ENCODE results near the gene CLDN14.
"Not testable (repeated sequence)": the region's sequence is repeated elsewhere in the genome, so short reads cannot be mapped to it uniquely, and the experiment has no call there.

The CLDN14 gene

GRCh38 chr21:36483095-36483494 lies 3.2 kb upstream of the CLDN14 start:
- 89 to 91% methylated on average over 10 of the region's 10 CpGs for WGBS, 2 experiments
- Histone ChIP-seq H3K4me3 (ENCODE audit: insufficient read depth, low read depth, low read length) (no peak overlapping the region), H3K27ac (ENCODE audit: insufficient read depth, low read depth, low read length, poor library complexity, severe bottlenecking) (no peak overlapping the region), H3K27me3 (ENCODE audit: control insufficient read depth, insufficient read depth, low read length, poor library complexity, severe bottlenecking) (no peaks in the 10 kb centered on the region), H3K4me1 (ENCODE audit: control insufficient read depth, insufficient read depth, low read length) (no peaks in the 10 kb centered on the region), H3K36me3 (ENCODE audit: control insufficient read depth, insufficient read depth, low read length) (no peaks in the 10 kb centered on the region), H3K9me3 (ENCODE audit: control insufficient read depth, low read length) (no peaks in the 10 kb centered on the region)

GRCh38 chr21:36482673-36483072 lies 2.8 kb upstream of the CLDN14 start:
- Histone ChIP-seq H3K4me1 (ENCODE audit: control insufficient read depth, insufficient read depth, low read length) (no peaks in the 10 kb centered on the region), H3K9me3 (ENCODE audit: control insufficient read depth, low read length) (no peaks in the 10 kb centered on the region), H3K27me3 (ENCODE audit: control insufficient read depth, insufficient read depth, low read length, poor library complexity, severe bottlenecking) (no peaks in the 10 kb centered on the region), H3K27ac (ENCODE audit: insufficient read depth, low read depth, low read length, poor library complexity, severe bottlenecking) (no peak overlapping the region), H3K36me3 (ENCODE audit: control insufficient read depth, insufficient read depth, low read length) (no peaks in the 10 kb centered on the region), H3K4me3 (ENCODE audit: insufficient read depth, low read depth, low read length) (no peak overlapping the region)
- WGBS, 2 experiments: 89 to 95% methylated on average over 4 of the region's 4 CpGs

GRCh38 chr21:36482181-36482580 lies 2.3 kb upstream of the CLDN14 start:
- Histone ChIP-seq H3K27ac (ENCODE audit: insufficient read depth, low read depth, low read length, poor library complexity, severe bottlenecking) (no peak overlapping the region), H3K36me3 (ENCODE audit: control insufficient read depth, insufficient read depth, low read length) (no peaks in the 10 kb centered on the region), H3K9me3 (ENCODE audit: control insufficient read depth, low read length) (no peaks in the 10 kb centered on the region), H3K4me3 (ENCODE audit: insufficient read depth, low read depth, low read length) (no peak overlapping the region), H3K4me1 (ENCODE audit: control insufficient read depth, insufficient read depth, low read length) (no peaks in the 10 kb centered on the region), H3K27me3 (ENCODE audit: control insufficient read depth, insufficient read depth, low read length, poor library complexity, severe bottlenecking) (no peaks in the 10 kb centered on the region)
- 67 to 76% methylated on average over 4 of the region's 4 CpGs for WGBS, 2 experiments

DNA sequence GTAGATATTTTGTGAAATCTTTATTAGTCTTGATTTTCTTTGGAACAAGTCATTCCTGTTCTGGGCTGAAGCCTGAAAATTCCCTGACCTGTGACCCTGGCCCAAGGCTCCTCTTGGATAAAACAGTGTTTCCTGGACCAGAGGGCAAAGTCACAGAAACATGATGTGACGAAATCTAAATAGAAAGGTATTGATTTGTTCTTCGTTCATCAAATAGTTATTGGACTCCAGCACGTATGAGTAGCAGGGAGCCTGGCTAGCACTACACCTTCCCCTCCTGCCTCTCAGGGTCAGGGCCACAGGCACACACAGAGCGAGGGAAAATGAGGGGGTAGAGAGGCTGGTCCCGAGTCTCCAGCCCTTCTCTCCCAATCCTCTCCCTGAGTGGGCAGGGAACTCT lies 1.7 kb upstream of the CLDN14 start:
- WGBS, 2 experiments: 88 to 96% methylated on average over 5 of the region's 5 CpGs
- H3K4me3 ChIP-seq (ENCODE audit: insufficient read depth, low read depth, low read length): no peak overlapping the region

DNA sequence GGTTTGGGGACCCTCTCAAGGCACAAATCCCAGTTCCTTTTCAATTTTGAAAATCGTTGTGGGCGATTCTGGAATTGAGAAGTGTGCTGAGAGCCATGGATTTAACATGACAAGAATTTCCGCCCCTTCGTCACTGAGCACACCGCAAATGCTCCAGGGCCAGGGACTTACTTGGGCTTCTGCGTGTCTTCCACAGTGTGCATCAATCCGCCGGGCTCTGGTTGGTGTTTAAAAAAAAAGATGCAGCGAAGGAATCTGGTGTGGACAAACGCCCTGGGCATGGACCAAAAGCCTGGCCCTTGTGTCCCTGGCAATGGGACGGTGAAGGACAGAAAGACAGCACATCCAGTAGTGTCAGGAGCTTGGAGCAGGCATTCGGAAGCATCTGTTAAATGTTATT lies 696 bp upstream of the CLDN14 start:
- Histone ChIP-seq H3K9me3 (ENCODE audit: control insufficient read depth, low read length) (no peaks in the 10 kb centered on the region), H3K36me3 (ENCODE audit: control insufficient read depth, insufficient read depth, low read length) (no peaks in the 10 kb centered on the region), H3K27ac (ENCODE audit: insufficient read depth, low read depth, low read length, poor library complexity, severe bottlenecking) (no peak overlapping the region), H3K27me3 (ENCODE audit: control insufficient read depth, insufficient read depth, low read length, poor library complexity, severe bottlenecking) (no peaks in the 10 kb centered on the region), H3K4me3 (ENCODE audit: insufficient read depth, low read depth, low read length) (no peak overlapping the region), H3K4me1 (ENCODE audit: control insufficient read depth, insufficient read depth, low read length) (no peaks in the 10 kb centered on the region)
- 96% methylated on average over 12 of the region's 12 CpGs for WGBS, 2 experiments

More for the DNA sequence above, 1.7 kb upstream of the CLDN14 start:
- Histone ChIP-seq H3K36me3 (ENCODE audit: control insufficient read depth, insufficient read depth, low read length) (no peaks in the 10 kb centered on the region), H3K9me3 (ENCODE audit: control insufficient read depth, low read length) (no peaks in the 10 kb centered on the region), H3K27ac (ENCODE audit: insufficient read depth, low read depth, low read length, poor library complexity, severe bottlenecking) (no peak overlapping the region), H3K27me3 (ENCODE audit: control insufficient read depth, insufficient read depth, low read length, poor library complexity, severe bottlenecking) (no peaks in the 10 kb centered on the region), H3K4me1 (ENCODE audit: control insufficient read depth, insufficient read depth, low read length) (no peaks in the 10 kb centered on the region)

- H3K27ac ChIP-seq (ENCODE audit: insufficient read depth, low read depth, low read length, poor library complexity, severe bottlenecking): no peak overlapping the region
- WGBS, 2 experiments: 63 to 65% methylated on average over 7 of the region's 7 CpGs
Observed at GRCh38 chr21:36478941-36479340, 981 bp downstream of the CLDN14 start.

GRCh38 chr21:36478207-36478701 lies 1.7 kb downstream of the CLDN14 start:
- H3K9me3 ChIP-seq (ENCODE audit: control insufficient read depth, low read length): no peaks in the 10 kb centered on the region
- no peak overlapping the region for H3K4me3 ChIP-seq (ENCODE audit: insufficient read depth, low read depth, low read length)
- no peaks in the 10 kb centered on the region for H3K27me3 ChIP-seq (ENCODE audit: control insufficient read depth, insufficient read depth, low read length, poor library complexity, severe bottlenecking)
- no peaks in the 10 kb centered on the region for H3K4me1 ChIP-seq (ENCODE audit: control insufficient read depth, insufficient read depth, low read length)
- no peak overlapping the region for H3K27ac ChIP-seq (ENCODE audit: insufficient read depth, low read depth, low read length, poor library complexity, severe bottlenecking)
- 93 to 95% methylated on average over 6 of the region's 6 CpGs for WGBS, 2 experiments
- H3K36me3 ChIP-seq (ENCODE audit: control insufficient read depth, insufficient read depth, low read length): no peaks in the 10 kb centered on the region

More at GRCh38 chr21:36478941-36479340, 981 bp downstream of the CLDN14 start:
- H3K36me3 ChIP-seq (ENCODE audit: control insufficient read depth, insufficient read depth, low read length): no peaks in the 10 kb centered on the region
- no peaks in the 10 kb centered on the region for H3K4me1 ChIP-seq (ENCODE audit: control insufficient read depth, insufficient read depth, low read length)
- H3K27me3 ChIP-seq (ENCODE audit: control insufficient read depth, insufficient read depth, low read length, poor library complexity, severe bottlenecking): no peaks in the 10 kb centered on the region
- H3K9me3 ChIP-seq (ENCODE audit: control insufficient read depth, low read length): no peaks in the 10 kb centered on the region
- H3K4me3 ChIP-seq (ENCODE audit: insufficient read depth, low read depth, low read length): no peak overlapping the region

- Histone ChIP-seq H3K27ac (ENCODE audit: insufficient read depth, low read depth, low read length, poor library complexity, severe bottlenecking) (no peak overlapping the region), H3K4me3 (ENCODE audit: insufficient read depth, low read depth, low read length) (no peak overlapping the region), H3K4me1 (ENCODE audit: control insufficient read depth, insufficient read depth, low read length) (no peaks in the 10 kb centered on the region), H3K36me3 (ENCODE audit: control insufficient read depth, insufficient read depth, low read length) (no peaks in the 10 kb centered on the region), H3K27me3 (ENCODE audit: control insufficient read depth, insufficient read depth, low read length, poor library complexity, severe bottlenecking) (no peaks in the 10 kb centered on the region), H3K9me3 (ENCODE audit: control insufficient read depth, low read length) (no peaks in the 10 kb centered on the region)
- WGBS, 2 experiments: 87 to 92% methylated on average over 6 to 7 of the region's 7 CpGs
Observed at GRCh38 chr21:36477559-36477958, 2.4 kb downstream of the CLDN14 start.

DNA sequence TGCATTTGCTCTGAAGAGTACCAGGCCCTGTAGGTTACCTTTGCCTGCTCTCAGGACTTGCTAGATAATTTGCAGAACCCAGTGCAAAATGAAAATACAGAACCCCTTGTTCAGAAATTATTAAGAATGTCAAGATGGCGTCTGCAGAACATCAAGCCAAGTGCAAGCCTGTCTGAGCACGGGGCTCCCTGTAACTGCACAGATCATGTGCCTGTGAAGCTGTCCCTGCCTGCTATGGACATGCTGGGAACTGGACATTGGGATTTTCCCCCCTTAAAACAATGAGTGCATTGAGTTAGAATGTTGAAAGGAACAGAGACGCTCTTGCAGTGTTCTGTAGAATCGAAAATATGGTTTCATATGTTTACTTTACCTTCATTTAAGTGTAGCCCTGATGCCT lies 2.9 kb downstream of the CLDN14 start:
- Histone ChIP-seq H3K9me3 (ENCODE audit: control insufficient read depth, low read length) (no peaks in the 10 kb centered on the region), H3K4me3 (ENCODE audit: insufficient read depth, low read depth, low read length) (no peak overlapping the region), H3K36me3 (ENCODE audit: control insufficient read depth, insufficient read depth, low read length) (no peaks in the 10 kb centered on the region), H3K27ac (ENCODE audit: insufficient read depth, low read depth, low read length, poor library complexity, severe bottlenecking) (no peak overlapping the region), H3K27me3 (ENCODE audit: control insufficient read depth, insufficient read depth, low read length, poor library complexity, severe bottlenecking) (no peaks in the 10 kb centered on the region), H3K4me1 (ENCODE audit: control insufficient read depth, insufficient read depth, low read length) (no peaks in the 10 kb centered on the region)
- WGBS, 2 experiments: 92 to 95% methylated on average over 4 of the region's 4 CpGs

DNA sequence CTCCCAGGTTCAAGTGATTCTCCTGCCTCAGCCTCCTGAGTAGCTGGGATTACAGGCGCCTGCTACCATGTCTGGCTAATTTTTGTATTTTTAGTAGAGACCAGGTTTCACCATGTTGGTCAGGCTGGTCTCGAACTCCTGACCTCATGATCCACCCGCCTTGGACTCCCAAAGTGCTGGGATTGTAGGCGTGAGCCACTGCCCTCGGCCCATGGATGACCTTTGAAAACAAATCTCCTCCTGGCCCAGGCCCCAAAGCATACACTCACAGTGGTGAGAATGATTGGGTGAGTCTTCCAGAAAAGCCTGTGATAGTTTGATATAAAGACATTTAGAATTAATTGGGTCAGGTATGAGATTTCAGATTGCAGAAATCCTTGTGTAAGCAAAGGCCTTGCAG lies 3.4 kb downstream of the CLDN14 start:
- not testable (repeated sequence) for H3K27me3 ChIP-seq (ENCODE audit: control insufficient read depth, insufficient read depth, low read length, poor library complexity, severe bottlenecking); H3K4me1 ChIP-seq (ENCODE audit: control insufficient read depth, insufficient read depth, low read length); H3K9me3 ChIP-seq (ENCODE audit: control insufficient read depth, low read length); H3K27ac ChIP-seq (ENCODE audit: insufficient read depth, low read depth, low read length, poor library complexity, severe bottlenecking); H3K4me3 ChIP-seq (ENCODE audit: insufficient read depth, low read depth, low read length); H3K36me3 ChIP-seq (ENCODE audit: control insufficient read depth, insufficient read depth, low read length)
- WGBS, 2 experiments: 89 to 90% methylated on average over 5 of the region's 5 CpGs

DNA sequence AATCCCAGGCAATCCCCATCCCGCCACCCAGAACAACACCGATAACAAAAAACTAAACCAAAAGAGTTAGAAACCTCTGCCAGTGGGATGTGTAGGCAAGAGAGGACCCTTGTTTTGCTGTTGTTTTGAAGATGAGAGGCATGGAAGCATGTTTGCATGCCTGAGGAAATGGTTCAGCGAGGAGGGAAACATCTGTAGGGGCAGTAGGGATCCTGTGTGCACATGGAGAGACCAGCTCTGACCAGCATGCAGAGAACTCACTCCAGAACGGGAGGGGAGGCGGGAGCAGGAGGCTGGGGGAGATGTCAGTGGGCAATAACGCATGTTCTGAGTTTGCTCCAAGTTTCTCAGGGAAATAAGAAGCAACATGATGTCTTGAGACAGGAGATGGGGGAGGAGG lies 5.3 kb downstream of the CLDN14 start:
- H3K9me3 ChIP-seq (ENCODE audit: control insufficient read depth, low read length): no peaks in the 10 kb centered on the region
- no peaks in the 10 kb centered on the region for H3K4me1 ChIP-seq (ENCODE audit: control insufficient read depth, insufficient read depth, low read length)
- 94 to 95% methylated on average over 6 of the region's 6 CpGs for WGBS, 2 experiments
- H3K27ac ChIP-seq (ENCODE audit: insufficient read depth, low read depth, low read length, poor library complexity, severe bottlenecking): no peak overlapping the region
- H3K27me3 ChIP-seq (ENCODE audit: control insufficient read depth, insufficient read depth, low read length, poor library complexity, severe bottlenecking): no peaks in the 10 kb centered on the region
- H3K4me3 ChIP-seq (ENCODE audit: insufficient read depth, low read depth, low read length): no peak overlapping the region
- H3K36me3 ChIP-seq (ENCODE audit: control insufficient read depth, insufficient read depth, low read length): no peaks in the 10 kb centered on the region
